NCI-H2196 (cell line): ENCODE results near the gene MINDY4.

Source experiments
- DNase-seq: peaks from one replicate; lab custom pipeline; 2025; ENCODE audit not compliant: unreplicated experiment; lab: John Stamatoyannopoulos, UW

Gene MINDY4

GRCh38 chr7:30873656-30874055 is 102.4 kb downstream of the MINDY4 start:
- no peak for DNase-seq

GRCh38 chr7:30874656-30875302 is 103.6 kb downstream of the MINDY4 start:
- DNase-seq, result no peak

DNA sequence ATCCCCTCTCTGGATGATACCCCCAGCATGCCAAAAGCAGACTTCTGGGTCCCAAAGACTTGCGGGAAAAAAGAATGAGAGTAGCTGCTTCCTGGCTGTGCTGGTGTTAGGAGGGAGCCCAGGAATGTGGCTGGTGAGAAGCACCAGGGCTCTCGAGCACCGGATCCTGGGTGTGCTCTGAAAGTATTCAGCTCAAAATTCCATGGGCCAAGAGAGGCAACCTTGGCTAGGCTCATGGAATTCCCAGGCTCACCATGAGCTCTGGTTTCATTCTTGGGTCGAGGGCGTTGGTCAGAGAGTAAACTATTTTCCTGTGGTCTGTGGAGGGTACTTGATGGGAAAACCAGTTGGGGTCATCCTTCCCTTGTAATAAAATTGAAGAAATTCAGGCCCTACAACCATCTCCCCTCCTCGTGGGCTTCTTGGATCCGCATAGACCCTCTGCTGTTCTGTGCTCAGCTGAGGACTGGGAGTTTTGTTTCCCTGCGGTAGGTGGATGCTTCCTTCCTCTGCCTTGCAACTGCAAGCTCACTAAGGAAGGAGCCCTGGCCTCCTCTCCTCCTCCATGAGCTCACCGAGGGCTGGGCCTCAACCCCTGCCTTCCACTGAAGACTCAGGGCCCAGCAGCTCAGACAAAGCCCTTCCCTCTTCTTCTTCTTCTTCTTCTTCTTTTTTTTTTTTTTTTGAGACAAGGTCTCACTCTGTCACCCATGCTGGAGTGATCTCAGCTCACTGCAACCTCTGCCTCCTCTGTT is 106.0 kb downstream of the MINDY4 start:
- DNase-seq, result no peak

- no peak for DNase-seq
Measured at GRCh38 chr7:30877993-30878392, 106.8 kb downstream of the MINDY4 start.

DNA sequence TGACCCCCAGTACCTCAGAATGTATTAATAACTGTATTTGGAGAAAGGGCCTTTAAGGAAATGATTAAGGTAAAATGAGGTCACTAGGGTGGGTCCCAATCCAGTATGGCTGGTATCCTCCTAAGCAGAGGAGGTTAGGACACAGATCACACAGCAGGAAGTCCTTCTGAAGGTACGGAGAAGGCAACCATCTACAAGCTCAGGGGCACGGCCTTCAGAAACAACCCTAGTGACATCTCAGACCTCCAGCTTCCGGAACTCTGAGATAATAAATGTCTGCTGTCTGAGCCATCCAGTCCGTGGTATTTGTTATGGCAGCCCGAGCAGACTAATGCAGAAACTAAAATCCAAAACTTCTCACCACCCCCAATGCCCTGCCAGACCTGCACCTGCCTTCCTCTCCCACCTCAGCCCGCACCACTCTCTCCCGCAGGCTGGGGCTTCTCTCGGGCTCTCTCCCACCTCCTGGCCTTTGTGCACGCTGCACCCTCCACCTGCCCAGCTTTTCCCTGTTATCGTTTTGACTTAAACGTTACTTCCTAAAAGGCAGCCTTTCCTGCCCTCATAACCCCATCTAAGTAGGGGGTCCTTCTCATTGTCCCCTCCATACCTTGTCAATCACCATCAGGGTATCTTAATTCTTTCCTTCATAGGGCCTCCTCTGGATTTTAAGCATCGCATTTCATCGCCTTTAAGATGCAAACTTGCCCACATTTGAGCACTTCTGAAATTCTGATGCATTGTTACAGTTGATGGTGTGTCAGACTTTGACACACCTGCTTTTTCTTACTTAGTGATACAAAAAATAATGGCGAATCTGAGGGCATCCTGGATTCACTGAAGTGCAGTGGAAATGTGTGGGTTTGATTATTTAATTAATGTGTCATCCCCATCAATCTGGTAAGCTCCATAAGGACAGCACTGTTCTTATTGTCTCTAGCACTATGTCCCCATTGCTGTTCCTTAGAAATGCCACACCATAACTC is 108.2 kb downstream of the MINDY4 start:
- no peak for DNase-seq

- DNase-seq, result no peak
Measured at GRCh38 chr7:30880125-30880720, 109.0 kb downstream of the MINDY4 start.

- no peak for DNase-seq
Measured at GRCh38 chr7:30880941-30881340, 109.7 kb downstream of the MINDY4 start.

- DNase-seq, result no peak
Measured at GRCh38 chr7:30881448-30881847, 110.2 kb downstream of the MINDY4 start.

- DNase-seq, result no peak
Measured at GRCh38 chr7:30884881-30885280, 113.7 kb downstream of the MINDY4 start.

- DNase-seq, result no peak
Measured at GRCh38 chr7:30886608-30887011, 115.4 kb downstream of the MINDY4 start.

DNA sequence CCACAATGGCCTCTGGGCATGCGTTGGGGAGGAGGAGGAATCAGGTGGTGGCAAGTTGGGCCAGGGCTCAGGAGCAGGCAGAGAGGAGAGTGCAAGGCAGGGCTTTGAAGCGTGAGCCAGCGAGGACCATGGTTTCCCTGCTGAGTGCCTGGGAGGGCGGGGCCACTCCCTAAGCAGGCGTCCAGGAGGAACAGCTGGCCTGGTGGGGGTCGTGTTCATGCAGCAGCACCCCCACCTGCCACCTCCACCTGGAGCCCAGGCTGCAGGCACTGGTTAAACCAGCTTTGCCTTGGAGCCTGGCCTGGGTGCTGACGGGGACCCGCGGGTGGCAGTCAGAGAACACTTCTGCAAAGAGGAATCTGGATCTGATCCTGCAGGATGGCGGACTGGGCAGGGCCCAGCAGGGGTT is 116.3 kb downstream of the MINDY4 start:
- DNase-seq, result no peak

GRCh38 chr7:30888747-30889146 is 117.5 kb downstream of the MINDY4 start:
- no peak for DNase-seq

GRCh38 chr7:30890226-30890625 is 119.0 kb downstream of the MINDY4 start:
- no peak for DNase-seq

DNA sequence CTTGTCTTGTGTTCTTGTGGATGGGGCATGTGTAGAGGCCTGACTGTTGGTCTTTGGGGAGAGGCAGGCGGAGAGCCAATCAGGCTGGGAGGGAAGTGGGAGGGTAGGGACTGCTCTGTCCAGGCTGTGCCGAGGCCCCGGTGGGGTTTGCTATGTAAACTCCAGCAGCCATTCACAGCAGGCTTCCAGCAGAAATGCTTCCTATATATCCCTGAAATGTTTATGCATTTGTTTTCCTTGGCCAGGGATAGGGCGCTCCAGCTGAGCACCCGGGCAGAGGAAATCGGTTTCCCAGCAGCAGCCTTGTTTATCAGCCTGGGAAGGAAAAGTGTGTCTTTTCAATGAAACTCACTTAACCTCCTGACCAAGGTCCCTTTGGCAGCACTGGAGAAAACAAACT is 122.1 kb downstream of the MINDY4 start:
- DNase-seq, result no peak

GRCh38 chr7:30894009-30894408 is 122.8 kb downstream of the MINDY4 start:
- DNase-seq, result no peak

DNA sequence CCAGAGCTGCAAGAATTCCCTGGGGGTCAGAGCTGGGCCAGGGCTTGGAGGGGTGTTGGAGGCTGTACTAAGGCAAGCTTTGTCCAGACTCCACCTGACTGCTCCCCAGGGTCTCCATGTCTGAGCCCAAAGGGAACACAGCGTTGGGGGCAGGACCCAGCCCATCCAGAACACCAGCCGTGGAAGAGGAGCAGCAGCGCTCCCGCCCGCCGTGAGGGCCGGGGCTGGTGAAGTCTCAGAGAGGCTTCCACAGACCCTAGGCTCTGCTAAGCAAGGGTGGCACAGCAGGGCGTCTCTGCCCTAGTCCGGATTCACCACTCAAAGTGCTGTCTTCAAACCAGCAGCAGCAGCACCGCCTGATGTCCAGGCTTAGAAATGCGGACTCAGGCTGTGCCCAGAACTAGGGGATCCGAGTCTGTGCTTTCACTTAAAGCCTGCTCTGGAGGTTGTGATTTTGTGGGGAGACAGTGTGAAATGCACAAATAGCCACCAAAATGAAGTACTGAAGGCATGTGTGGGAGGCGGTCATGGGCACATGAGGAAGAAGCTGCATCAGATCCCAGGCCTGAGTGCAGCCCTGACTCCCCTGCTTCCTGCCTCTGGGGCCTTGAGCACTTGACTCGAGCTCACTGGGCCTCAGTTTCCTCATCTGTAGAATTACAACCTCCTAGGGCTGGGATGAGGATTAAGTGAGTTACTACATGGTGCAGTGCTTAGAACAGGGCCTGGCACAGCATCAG is 123.8 kb downstream of the MINDY4 start:
- no peak for DNase-seq

DNA sequence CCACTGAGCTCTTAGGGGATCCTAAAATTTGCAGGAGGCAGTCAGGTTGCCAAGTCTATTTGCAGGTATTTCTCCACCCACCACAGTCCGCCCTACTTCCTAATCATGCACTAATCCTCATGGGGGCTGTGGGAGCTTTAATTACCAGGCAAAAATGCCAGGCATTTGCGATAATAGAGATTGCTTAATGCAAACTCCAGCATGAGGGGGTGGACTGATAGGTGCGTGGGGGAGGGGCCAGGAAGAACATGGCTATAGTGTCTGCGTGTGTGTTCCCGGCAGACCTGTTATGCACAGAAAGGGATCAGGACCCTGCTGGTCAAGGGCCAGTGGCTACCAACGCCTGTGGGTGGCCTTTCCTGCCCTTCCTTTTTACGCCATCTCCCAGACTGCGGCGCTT is 124.8 kb downstream of the MINDY4 start:
- DNase-seq, result no peak

- DNase-seq, result no peak
Measured at GRCh38 chr7:30896783-30897637, 125.8 kb downstream of the MINDY4 start.

GRCh38 chr7:30897770-30898169 is 126.6 kb downstream of the MINDY4 start:
- DNase-seq, result no peak

GRCh38 chr7:30898411-30898810 is 127.2 kb downstream of the MINDY4 start:
- no peak for DNase-seq
